OCI-M2 (cell line): ENCODE measurements around the gene FEV.
A peak's percentile ranks its signal among the peaks of the same experiment; 100 is the strongest.
"Not testable (repeated sequence)": the region's sequence is repeated elsewhere in the genome, so short reads cannot be mapped to it uniquely, and the experiment has no call there.

ENCODE experiments used
- DNase-seq: peaks from one replicate; lab custom pipeline; 2025; ENCODE audit not compliant: unreplicated experiment; lab: John Stamatoyannopoulos, UW

Gene FEV

GRCh38 chr2:218946621-218947020, 38.4 kb downstream of the FEV start:
- DNase-seq = no peak

GRCh38 chr2:218944759-218945404, 40.1 kb downstream of the FEV start:
- DNase-seq = peak; percentile 14

- DNase-seq = not testable (repeated sequence)
These were observed 53.2 kb downstream of the FEV start for GRCh38 chr2:218931751-218932150.
